ENCODE results near the gene TAL2.
"Not testable (repeated sequence)": the region's sequence is repeated elsewhere in the genome, so short reads cannot be mapped to it uniquely, and the experiment has no call there.

TAL2 gene

GRCh38 chr9:105676351-105676923 is 14.2 kb downstream of the TAL2 start:
- no peak for FAIRE-seq

- no peak for FAIRE-seq
Observed at GRCh38 chr9:105678163-105678562, 15.9 kb downstream of the TAL2 start.

- no peak for FAIRE-seq
Observed at GRCh38 chr9:105678781-105679180, 16.5 kb downstream of the TAL2 start.

- FAIRE-seq, result no peak
Observed at GRCh38 chr9:105679257-105680022, 17.2 kb downstream of the TAL2 start.

GRCh38 chr9:105681313-105681712 is 19.1 kb downstream of the TAL2 start:
- no peak for FAIRE-seq

GRCh38 chr9:105681724-105682123 is 19.5 kb downstream of the TAL2 start:
- no peak for FAIRE-seq

- no peak for FAIRE-seq
Observed at GRCh38 chr9:105683688-105684275, 21.5 kb downstream of the TAL2 start.

GRCh38 chr9:105686936-105687335 is 24.7 kb downstream of the TAL2 start:
- no peak for FAIRE-seq

- FAIRE-seq, result peak; percentile 43
Observed at GRCh38 chr9:105690742-105691141, 28.5 kb downstream of the TAL2 start.

- FAIRE-seq, result no peak
Observed at GRCh38 chr9:105693435-105694189, 31.4 kb downstream of the TAL2 start.

- FAIRE-seq, result no peak
Observed at GRCh38 chr9:105694190-105694847, 32.1 kb downstream of the TAL2 start, which contains the start of gene TMEM38B. TSS of gene TMEM38B (plus strand) at chr9:105694541. CDS start at chr9:105694661, 120 bp downstream.

- no peak for FAIRE-seq
Observed at GRCh38 chr9:105694848-105695581, 32.8 kb downstream of the TAL2 start.

GRCh38 chr9:105696219-105696793 is 34.0 kb downstream of the TAL2 start:
- no peak for FAIRE-seq

- FAIRE-seq, result no peak
Observed at GRCh38 chr9:105697871-105698270, 35.6 kb downstream of the TAL2 start.

GRCh38 chr9:105698348-105698870 is 36.2 kb downstream of the TAL2 start:
- FAIRE-seq, result no peak

GRCh38 chr9:105700668-105701067 is 38.4 kb downstream of the TAL2 start:
- FAIRE-seq, result no peak

GRCh38 chr9:105701145-105701544 is 38.9 kb downstream of the TAL2 start:
- FAIRE-seq, result no peak

GRCh38 chr9:105702207-105702606 is 40.0 kb downstream of the TAL2 start:
- FAIRE-seq, result no peak

GRCh38 chr9:105703638-105704037 is 41.4 kb downstream of the TAL2 start:
- not testable (repeated sequence) for FAIRE-seq

- no peak for FAIRE-seq
Observed at GRCh38 chr9:105706156-105706555, 43.9 kb downstream of the TAL2 start.

- no peak for FAIRE-seq
Observed at GRCh38 chr9:105708405-105708804, 46.1 kb downstream of the TAL2 start.

Data from TTC549 (cell line).